ENCODE results near the gene MRPL53. TPM values are rescaled to one million over a fixed set of nuclear protein-coding genes. Genes with fewer than 3 reads are reported as not detected.

The MRPL53 gene
- total and polyA plus RNA-seq, 2 experiments from 2014 or later = 18.5 to 71.0 TPM

- Histone ChIP-seq H3F3A (ENCODE audit: insufficient read depth) (peaks cover 7% of the 10 kb centered on the region), H3K9me2 (ENCODE audit: insufficient read depth) (no peaks in the 10 kb centered on the region), H4K20me1 (ENCODE audit: insufficient read depth) (no peaks in the 10 kb centered on the region), H3K9ac (peak overlapping the region; percentile 84), H3K36me3 (ENCODE audit: low read depth) (no peaks in the 10 kb centered on the region; the same call in 1 of the 2 replicates), H3K27me3 (replicated peaks; ENCODE audit: insufficient read depth) (no peaks in the 10 kb centered on the region), H3K4me1 (ENCODE audit: insufficient read depth) (peaks cover 9% of the 10 kb centered on the region), H3K79me2 (ENCODE audit: insufficient read depth) (peaks cover 45% of the 10 kb centered on the region), H3K4me2 (ENCODE audit: unreplicated experiment) (peak overlapping the region; percentile 93), H3K27ac (peak overlapping the region; percentile 60), H2AFZ (peak overlapping the region; percentile 23; the same call in 1 of the 2 replicates), H3K4me3 (peak overlapping the region; percentile 87), H3K9me3 (ENCODE audit: low read depth) (no peaks in the 10 kb centered on the region)
- TF ChIP-seq EZH2 (IDR thresholded peaks at IDR 0.05; ENCODE audit: insufficient read depth, poor library complexity, severe bottlenecking) (no peak), EZH2phosphoT487 (IDR thresholded peaks at IDR 0.05; ENCODE audit: insufficient read depth, low read depth) (no peak)
- in situ Hi-C loops (cut with MboI) = no loop called here
- 0 to 1% methylated on average over 10 of the region's 10 CpGs for WGBS, 2 experiments (ENCODE audit: low coverage in 1 of 2, low lambda C conversion rate in 2 of 2, missing lambda C conversion rate in 2 of 2)
- DNase-seq = peak; percentile 48
Observed at GRCh38 chr2:74458938-74459363, 13.5 kb downstream of the MRPL53 start.

GRCh38 chr2:74458132-74458937 lies 14.1 kb downstream of the MRPL53 start, which contains the start of gene WBP1:
TSS of gene WBP1 (plus strand) at chr2:74458438. CDS start at chr2:74458603, 165 bp downstream.
- H3K9me3 ChIP-seq (ENCODE audit: low read depth) = no peaks in the 10 kb centered on the region
- in situ Hi-C loops (cut with MboI) = no loop called here
- no peaks in the 10 kb centered on the region; the same call in 1 of the 2 replicates for H3K36me3 ChIP-seq (ENCODE audit: low read depth)
- H3K79me2 ChIP-seq (ENCODE audit: insufficient read depth) = peaks cover 40% of the 10 kb centered on the region
- H3K27me3 ChIP-seq (replicated peaks; ENCODE audit: insufficient read depth) = no peaks in the 10 kb centered on the region
- peak; percentile 99 for DNase-seq
- peaks cover 9% of the 10 kb centered on the region for H3K4me1 ChIP-seq (ENCODE audit: insufficient read depth)
- peak within 1 kb of the TSS; percentile 73 for H3K27ac ChIP-seq
- TF ChIP-seq EZH2phosphoT487 (IDR thresholded peaks at IDR 0.05; ENCODE audit: insufficient read depth, low read depth) (no peak), EZH2 (IDR thresholded peaks at IDR 0.05; ENCODE audit: insufficient read depth, poor library complexity, severe bottlenecking) (no peak)
- peak within 1 kb of the TSS; percentile 84 for H3K9ac ChIP-seq
- no peaks in the 10 kb centered on the region for H4K20me1 ChIP-seq (ENCODE audit: insufficient read depth)
- WGBS, 2 experiments (ENCODE audit: low coverage in 1 of 2, low lambda C conversion rate in 2 of 2, missing lambda C conversion rate in 2 of 2) = 0 to 1% methylated on average over 36 to 38 of the region's 38 CpGs
- peaks cover 7% of the 10 kb centered on the region for H3F3A ChIP-seq (ENCODE audit: insufficient read depth)
- peak within 1 kb of the TSS; percentile 95 for H3K4me2 ChIP-seq (ENCODE audit: unreplicated experiment)
- H3K4me3 ChIP-seq = peak within 1 kb of the TSS; percentile 87
- peak within 1 kb of the TSS; percentile 91 for H2AFZ ChIP-seq
- no peaks in the 10 kb centered on the region for H3K9me2 ChIP-seq (ENCODE audit: insufficient read depth)

- Histone ChIP-seq H3K9ac (peak overlapping the region; percentile 80), H3K27me3 (replicated peaks; ENCODE audit: insufficient read depth) (no peaks in the 10 kb centered on the region), H3K27ac (peak overlapping the region; percentile 73), H2AFZ (peak overlapping the region; percentile 91), H3K79me2 (ENCODE audit: insufficient read depth) (peaks cover 33% of the 10 kb centered on the region), H4K20me1 (ENCODE audit: insufficient read depth) (no peaks in the 10 kb centered on the region), H3K4me3 (peak overlapping the region; percentile 84), H3K4me1 (ENCODE audit: insufficient read depth) (peaks cover 9% of the 10 kb centered on the region), H3F3A (ENCODE audit: insufficient read depth) (peaks cover 7% of the 10 kb centered on the region), H3K9me3 (ENCODE audit: low read depth) (no peaks in the 10 kb centered on the region), H3K36me3 (ENCODE audit: low read depth) (no peaks in the 10 kb centered on the region; the same call in 1 of the 2 replicates), H3K9me2 (ENCODE audit: insufficient read depth) (no peaks in the 10 kb centered on the region), H3K4me2 (ENCODE audit: unreplicated experiment) (peak overlapping the region; percentile 95)
- TF ChIP-seq EZH2 (IDR thresholded peaks at IDR 0.05; ENCODE audit: insufficient read depth, poor library complexity, severe bottlenecking) = no peak
- no peak for TF ChIP-seq EZH2phosphoT487 (IDR thresholded peaks at IDR 0.05; ENCODE audit: insufficient read depth, low read depth)
- DNase-seq = peak; percentile 77
- in situ Hi-C loops (cut with MboI) = no loop called here
- WGBS, 2 experiments (ENCODE audit: low coverage in 1 of 2, low lambda C conversion rate in 2 of 2, missing lambda C conversion rate in 2 of 2) = 2 to 3% methylated on average over 31 to 37 of the region's 46 CpGs
Observed at GRCh38 chr2:74457549-74458131, 14.8 kb downstream of the MRPL53 start.

- H3F3A ChIP-seq (ENCODE audit: insufficient read depth) = peaks cover 7% of the 10 kb centered on the region; the same call in 1 of the 2 replicates
- no peaks in the 10 kb centered on the region for H4K20me1 ChIP-seq (ENCODE audit: insufficient read depth)
- in situ Hi-C loops (cut with MboI) = no loop called here
- 1 to 2% methylated on average over 26 to 27 of the region's 27 CpGs for WGBS, 2 experiments (ENCODE audit: low coverage in 1 of 2, low lambda C conversion rate in 2 of 2, missing lambda C conversion rate in 2 of 2)
- peak overlapping the region; percentile 80 for H3K9ac ChIP-seq
- H3K27me3 ChIP-seq (replicated peaks; ENCODE audit: insufficient read depth) = no peaks in the 10 kb centered on the region
- peaks cover 9% of the 10 kb centered on the region for H3K4me1 ChIP-seq (ENCODE audit: insufficient read depth)
- TF ChIP-seq EZH2phosphoT487 (IDR thresholded peaks at IDR 0.05; ENCODE audit: insufficient read depth, low read depth) = no peak
- TF ChIP-seq EZH2 (IDR thresholded peaks at IDR 0.05; ENCODE audit: insufficient read depth, poor library complexity, severe bottlenecking) = no peak
- no peaks in the 10 kb centered on the region; the same call in 1 of the 2 replicates for H3K36me3 ChIP-seq (ENCODE audit: low read depth)
- no peak for DNase-seq
- H2AFZ ChIP-seq = peak overlapping the region; percentile 91; the same call in 1 of the 2 replicates
- no peaks in the 10 kb centered on the region for H3K9me3 ChIP-seq (ENCODE audit: low read depth)
- H3K79me2 ChIP-seq (ENCODE audit: insufficient read depth) = peaks cover 30% of the 10 kb centered on the region
- H3K27ac ChIP-seq = peak overlapping the region; percentile 73
- peak overlapping the region; percentile 95 for H3K4me2 ChIP-seq (ENCODE audit: unreplicated experiment)
- H3K4me3 ChIP-seq = peak overlapping the region; percentile 84
- H3K9me2 ChIP-seq (ENCODE audit: insufficient read depth) = no peaks in the 10 kb centered on the region
Observed at GRCh38 chr2:74457129-74457548, 15.3 kb downstream of the MRPL53 start.

All from GM23248 (cell line).